ENCODE results near the gene PPBP.

The PPBP gene, protein sequence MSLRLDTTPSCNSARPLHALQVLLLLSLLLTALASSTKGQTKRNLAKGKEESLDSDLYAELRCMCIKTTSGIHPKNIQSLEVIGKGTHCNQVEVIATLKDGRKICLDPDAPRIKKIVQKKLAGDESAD

GRCh38 chr4:73988061-73988460 lies at the start of gene PPBP:
Gene PPBP (minus strand): TSS chr4:73988190. CDS start chr4:73988103, 87 bp downstream.
- no peak for DNase-seq (ENCODE audit: low read depth, low spot score)

DNA sequence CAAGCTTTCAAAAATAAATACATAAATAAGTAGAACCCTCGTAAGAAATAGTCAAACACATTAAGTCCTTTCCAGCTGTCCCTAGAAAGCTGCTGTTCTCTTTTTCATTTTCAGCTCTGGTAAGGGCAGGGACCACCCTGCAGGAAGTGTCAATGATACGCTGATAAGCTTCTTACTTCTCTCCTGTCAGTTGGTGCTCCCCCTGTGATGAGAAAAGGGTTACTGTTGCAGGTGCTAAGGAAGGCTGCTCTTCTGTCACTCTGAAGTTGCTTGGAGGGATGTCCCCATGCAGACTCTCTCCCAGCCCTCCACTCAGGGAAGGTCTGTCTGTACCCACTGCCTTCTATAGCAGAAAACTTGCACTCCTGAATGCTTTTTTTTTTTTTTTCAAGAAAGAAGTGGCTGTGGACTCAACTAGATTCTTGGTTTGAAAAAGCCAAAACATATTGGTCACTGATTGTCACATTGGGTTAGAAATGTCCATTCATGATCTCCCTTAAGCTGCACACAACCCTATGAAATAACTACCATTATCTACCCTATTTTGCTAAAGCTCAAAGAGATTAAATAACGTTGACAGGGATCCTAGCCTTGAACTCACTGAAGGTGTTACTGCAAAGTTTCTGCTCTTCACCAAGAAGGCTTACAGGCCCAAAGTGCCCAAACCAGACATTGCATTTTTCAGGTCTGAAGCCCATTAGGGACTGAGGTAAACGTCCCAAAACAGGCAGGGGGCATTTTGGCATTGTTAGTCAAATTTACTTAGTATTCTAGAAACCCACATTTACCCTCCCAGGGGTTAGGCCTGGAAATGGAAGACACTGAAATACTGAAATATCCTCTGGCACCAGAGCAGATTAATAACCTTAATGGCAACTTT lies 49.3 kb upstream of the PPBP start:
- no peak for DNase-seq (ENCODE audit: low read depth, low spot score)

GRCh38 chr4:74033739-74034138 lies 45.7 kb upstream of the PPBP start:
- no peak for DNase-seq (ENCODE audit: low read depth, low spot score)

- DNase-seq (ENCODE audit: low read depth, low spot score) = no peak
Observed at GRCh38 chr4:74032064-74032463, 44.1 kb upstream of the PPBP start.

DNA sequence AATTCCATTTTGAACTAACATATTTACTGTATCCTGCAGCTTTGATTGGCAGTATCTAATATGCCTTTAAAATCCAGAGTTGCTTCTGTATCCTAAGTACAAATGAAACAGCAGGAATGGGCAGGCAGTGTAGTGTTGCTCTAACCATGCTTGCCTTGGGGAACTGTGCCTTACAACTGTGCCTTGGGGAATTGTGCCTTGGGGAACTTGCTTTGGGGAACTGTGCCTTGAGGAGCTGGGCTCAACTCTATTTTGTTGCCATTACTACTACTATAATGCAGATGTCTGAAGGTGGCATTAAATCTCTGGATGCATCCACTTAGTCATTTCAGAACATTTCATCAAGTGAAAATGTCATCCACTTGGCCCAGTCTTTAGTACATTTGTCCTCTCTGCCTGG lies 43.6 kb upstream of the PPBP start:
- no peak for DNase-seq (ENCODE audit: low read depth, low spot score)

DNA sequence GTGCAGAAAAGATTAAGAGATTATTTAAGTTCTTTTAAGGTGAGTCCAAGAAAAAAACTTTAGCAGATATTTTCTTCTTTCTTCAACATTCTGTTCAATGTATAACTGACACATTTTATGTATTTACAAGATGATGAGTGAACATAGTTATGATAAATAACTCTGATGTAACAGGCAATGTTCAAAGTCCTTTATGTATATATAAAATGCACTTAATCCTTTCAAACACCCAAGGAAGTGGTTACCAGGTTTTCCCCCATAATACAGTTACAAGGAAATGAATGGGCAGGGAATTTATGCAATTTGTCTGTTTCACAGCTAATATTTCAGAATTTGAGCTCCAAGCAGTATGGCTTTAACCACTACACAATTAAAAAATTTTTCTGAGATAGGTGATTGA lies 42.3 kb upstream of the PPBP start:
- no peak for DNase-seq (ENCODE audit: low read depth, low spot score)

- no peak for DNase-seq (ENCODE audit: low read depth, low spot score)
Observed at GRCh38 chr4:74028504-74028903, 40.5 kb upstream of the PPBP start.

DNA sequence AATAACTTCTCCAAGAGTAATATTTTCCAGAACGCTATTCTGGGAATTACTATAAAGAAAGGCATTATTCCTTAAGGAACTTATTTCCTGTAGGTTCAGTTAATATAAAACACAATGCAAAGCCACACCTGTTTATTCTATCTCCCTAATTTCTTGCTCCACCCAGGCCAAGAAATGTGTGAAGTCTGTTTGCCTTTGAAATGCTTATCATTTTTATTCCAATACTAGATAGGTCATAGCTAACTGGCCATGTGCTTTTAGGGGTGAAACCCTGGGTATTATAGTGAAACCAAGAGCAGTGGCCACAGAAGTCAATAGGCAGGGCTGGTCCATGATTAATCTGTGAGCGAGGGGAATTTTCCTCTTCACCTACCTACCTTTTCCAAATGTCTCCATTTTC lies 35.7 kb upstream of the PPBP start:
- no peak for DNase-seq (ENCODE audit: low read depth, low spot score)

GRCh38 chr4:74021601-74022000 lies 33.6 kb upstream of the PPBP start:
- no peak for DNase-seq (ENCODE audit: low read depth, low spot score)

- DNase-seq (ENCODE audit: low read depth, low spot score) = no peak
Observed at GRCh38 chr4:74018771-74019170, 30.8 kb upstream of the PPBP start.

GRCh38 chr4:74018116-74018515 lies 30.1 kb upstream of the PPBP start:
- no peak for DNase-seq (ENCODE audit: low read depth, low spot score)

DNA sequence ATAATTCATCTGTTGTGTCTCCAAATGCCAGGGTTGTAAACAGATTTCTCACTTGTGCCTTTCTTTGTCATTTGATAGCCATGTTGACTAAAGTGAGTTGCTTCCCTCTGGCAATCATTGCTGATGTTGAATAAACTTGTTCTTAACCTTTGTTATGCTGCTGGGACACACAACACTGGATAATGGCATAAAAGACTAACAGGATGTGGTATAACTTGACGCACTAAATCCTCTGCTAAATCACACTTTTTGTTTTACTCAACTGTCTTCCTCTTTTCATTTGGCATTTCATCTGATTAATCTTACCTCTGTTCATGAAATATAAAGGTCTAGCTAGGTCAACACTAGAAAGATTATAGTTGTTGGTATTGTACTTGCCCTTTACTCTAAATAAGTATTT lies 28.1 kb upstream of the PPBP start:
- DNase-seq (ENCODE audit: low read depth, low spot score) = no peak

DNA sequence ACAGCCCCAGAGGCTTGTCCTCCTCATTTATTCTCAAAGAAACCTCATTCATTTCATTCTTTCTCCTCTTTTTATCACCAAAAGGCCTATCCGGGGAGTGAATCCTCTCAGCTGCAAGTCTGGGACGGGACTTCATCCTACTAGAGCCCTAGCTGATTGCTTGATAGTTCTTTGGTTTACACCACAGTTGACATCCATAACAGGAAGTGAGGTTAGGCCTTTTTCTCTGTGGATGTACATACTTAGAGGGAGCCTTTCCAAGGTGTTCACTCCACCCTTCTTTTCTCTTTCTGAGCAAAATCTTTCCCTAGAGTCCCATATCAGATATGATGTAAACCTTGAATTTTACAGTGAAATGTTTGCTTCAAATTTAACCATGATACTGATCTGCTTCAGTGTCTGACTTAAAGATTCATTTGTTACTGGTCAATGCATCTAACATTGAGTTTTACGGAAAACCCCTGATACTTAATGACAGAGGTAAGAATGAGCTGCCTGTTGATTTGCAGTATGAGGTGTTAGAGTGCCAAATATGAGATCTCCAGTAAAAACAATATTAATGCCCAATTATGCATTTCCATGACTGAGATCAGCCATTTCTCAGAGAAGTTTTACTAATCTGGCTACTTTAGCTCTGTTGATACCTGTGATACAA lies 27.3 kb upstream of the PPBP start:
- DNase-seq (ENCODE audit: low read depth, low spot score) = no peak

DNA sequence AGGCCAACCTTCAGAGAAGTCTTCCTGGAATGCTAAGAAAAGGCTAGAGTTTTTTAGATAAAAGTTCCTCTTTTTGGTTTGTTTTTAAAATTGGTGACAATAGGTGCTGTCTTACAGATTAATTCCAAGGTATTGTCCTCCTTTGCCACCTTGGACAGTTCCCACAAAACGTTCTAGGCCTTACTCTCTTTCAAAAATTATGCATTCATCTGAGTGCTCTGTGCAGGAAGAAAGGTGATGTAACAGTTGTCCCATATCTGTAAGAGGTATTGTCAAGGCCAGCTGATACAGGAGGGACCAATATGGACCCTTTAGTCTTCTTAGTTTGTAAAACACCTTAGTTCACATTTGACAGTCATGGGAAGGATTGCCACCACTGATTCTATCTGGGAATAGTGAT lies 26.3 kb upstream of the PPBP start:
- no peak for DNase-seq (ENCODE audit: low read depth, low spot score)

GRCh38 chr4:74013264-74013663 lies 25.3 kb upstream of the PPBP start:
- DNase-seq (ENCODE audit: low read depth, low spot score) = no peak

DNA sequence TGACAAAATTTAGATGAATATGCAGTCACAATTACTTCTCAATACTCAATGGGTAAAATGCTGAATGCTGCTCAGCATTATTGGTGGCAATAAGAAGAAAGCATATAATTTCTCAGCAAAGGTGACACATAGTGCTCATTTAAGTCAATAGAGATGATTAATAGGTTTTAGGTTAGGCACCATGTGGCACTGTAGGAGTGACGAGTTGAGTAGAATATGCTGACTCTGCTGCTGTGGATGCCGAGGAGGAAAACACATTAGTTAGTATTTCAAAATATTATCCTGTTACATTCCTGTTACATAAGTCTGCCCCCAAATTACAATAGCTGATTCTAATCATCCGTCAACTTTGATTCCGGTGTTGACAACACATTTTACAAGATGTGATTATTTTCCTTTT lies 24.1 kb upstream of the PPBP start:
- DNase-seq (ENCODE audit: low read depth, low spot score) = no peak

GRCh38 chr4:74009307-74009706 lies 21.3 kb upstream of the PPBP start:
- DNase-seq (ENCODE audit: low read depth, low spot score) = no peak

GRCh38 chr4:74006009-74006476 lies 18.1 kb upstream of the PPBP start:
- no peak for DNase-seq (ENCODE audit: low read depth, low spot score)

DNA sequence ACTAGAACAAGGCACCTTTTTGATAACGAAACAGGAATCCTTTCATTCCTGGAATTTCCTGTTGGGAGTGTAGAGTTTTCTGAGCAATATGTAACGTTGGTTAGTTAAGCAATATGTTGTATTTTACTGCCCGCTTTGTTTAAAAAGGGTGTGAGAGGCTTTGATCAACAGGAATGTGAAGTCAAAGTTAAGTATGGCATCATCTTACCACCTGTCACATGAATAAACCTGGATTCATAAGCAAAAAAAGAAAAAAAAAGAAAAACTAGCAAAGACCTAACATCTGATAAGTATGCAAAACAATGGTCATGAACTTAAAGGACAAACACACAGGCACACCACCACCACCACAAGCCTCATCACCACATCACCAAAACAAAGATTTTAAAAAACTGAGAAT lies 17.5 kb upstream of the PPBP start:
- DNase-seq (ENCODE audit: low read depth, low spot score) = no peak

GRCh38 chr4:74004668-74005067 lies 16.7 kb upstream of the PPBP start:
- DNase-seq (ENCODE audit: low read depth, low spot score) = no peak

DNA sequence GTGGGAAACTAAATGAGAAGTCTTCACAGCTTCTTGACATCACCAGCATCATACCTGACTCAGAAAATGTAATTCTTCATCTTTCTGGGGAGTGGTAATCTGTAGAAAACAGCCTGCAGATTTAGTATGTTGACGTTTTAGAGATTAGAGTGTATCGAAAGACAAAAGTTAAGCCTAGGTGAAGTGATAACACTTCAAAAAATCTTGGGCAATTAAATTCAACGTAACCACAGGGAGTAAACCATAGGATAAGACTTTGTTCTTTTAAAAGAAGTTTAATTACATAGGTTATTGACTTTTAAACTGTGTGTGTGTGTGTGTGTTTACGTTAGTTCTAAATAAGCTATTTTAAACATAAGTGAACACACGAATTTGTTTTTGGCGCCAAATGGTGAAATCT lies 12.3 kb upstream of the PPBP start:
- DNase-seq (ENCODE audit: low read depth, low spot score) = no peak

DNA sequence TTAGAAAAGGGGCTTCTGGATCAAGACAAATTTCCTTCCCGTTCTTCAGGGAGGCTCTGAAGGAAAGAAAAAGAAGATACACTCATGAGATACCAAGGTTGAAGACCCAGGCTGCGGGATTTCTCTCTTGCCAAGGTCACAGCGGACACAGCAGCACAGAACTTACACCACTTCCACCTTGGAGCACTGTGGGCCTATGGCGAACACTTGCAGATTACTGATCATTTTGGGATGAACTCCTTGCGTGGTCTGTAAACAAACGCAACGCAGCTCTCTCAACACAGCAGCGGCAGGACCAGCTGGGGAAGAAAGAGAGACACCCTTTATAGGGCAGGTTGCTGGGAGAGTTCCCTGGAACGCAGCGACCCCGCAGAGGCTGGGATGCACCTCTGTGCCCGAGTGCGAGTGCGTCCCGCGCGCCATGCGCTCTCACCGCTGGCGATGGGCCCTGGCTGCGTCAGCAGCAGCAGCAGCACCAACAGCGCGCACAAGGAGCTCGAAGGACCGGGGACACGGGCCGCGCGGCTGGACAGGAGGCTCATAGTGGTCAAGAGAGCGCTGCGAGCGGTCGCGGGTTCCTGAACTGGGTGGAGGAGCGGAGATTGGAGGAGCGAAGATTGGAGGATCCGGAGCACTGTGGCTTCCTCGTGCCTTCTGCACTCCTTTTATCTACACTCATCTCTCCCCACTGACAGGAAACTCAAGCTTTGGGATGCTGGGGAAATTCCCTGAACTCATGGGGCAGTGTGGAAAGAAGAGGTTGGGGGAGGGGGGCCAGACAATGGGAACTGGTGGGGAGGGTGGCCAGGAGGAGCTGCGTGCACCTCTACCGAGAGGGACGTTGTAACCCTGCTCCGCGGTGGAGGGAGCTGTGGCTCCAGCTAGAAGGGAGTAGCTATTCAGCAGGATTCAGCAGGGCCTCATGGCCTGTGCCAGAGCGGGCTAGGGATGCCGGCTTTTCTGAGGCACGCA lies 10.3 kb upstream of the PPBP start, which contains the start of gene CXCL5:
TSS of gene CXCL5 (minus strand) at position 638 of the 972 bp plus-strand sequence. CDS start at position 542, 96 bp downstream.
- DNase-seq (ENCODE audit: low read depth, low spot score) = peak; percentile 68
